DND-41 (cell line): Measurements from ENCODE around the gene ANAPC5.
A peak's percentile ranks its signal among the peaks of the same experiment; 100 is the strongest.

Source experiments
- ATAC-seq: fragments of 200-7000 bp; cut with Tn5 transposase; 3 replicates; pipeline ENCODE4 v1.9.1; 2021; ENCODE audit warnings: low read depth; ENCODE audit not compliant: insufficient read depth
- DNase-seq: peaks from one replicate; pipeline ENCODE4 v3.0.0-alpha.2; 2020
- H2AFZ ChIP-seq: 2 replicates; pipeline ENCODE4 v1.6.0; 2012; ENCODE audit warnings: low read depth, low read length
- H3K27ac ChIP-seq: 2 replicates; pipeline ENCODE4 v1.5.1; 2012; ENCODE audit warnings: low read length, inconsistent platforms
- H3K27me3 ChIP-seq: fragments of 200-600 bp; sonication (generic); 2 replicates; pipeline ENCODE4 v1.6.0; 2012; ENCODE audit warnings: low read length, mild to moderate bottlenecking, inconsistent platforms; ENCODE audit not compliant: insufficient read depth, poor library complexity
- H3K36me3 ChIP-seq: 2 replicates; pipeline ENCODE4 v1.5.1; 2012; ENCODE audit warnings: low read length, inconsistent platforms; ENCODE audit not compliant: insufficient read depth
- H3K4me1 ChIP-seq: 2 replicates; pipeline ENCODE4 v1.5.1; 2012; ENCODE audit warnings: mild to moderate bottlenecking, low read length; ENCODE audit not compliant: insufficient read depth
- H3K4me2 ChIP-seq: 2 replicates; pipeline ENCODE4 v1.6.0; 2012; ENCODE audit warnings: mild to moderate bottlenecking, moderate library complexity, low read length, inconsistent platforms; ENCODE audit not compliant: insufficient read depth
- H3K4me3 ChIP-seq, 2 experiments: fragments of 200-600 bp in 1 of 2; shearing (Covaris generic) in 1 of 2; 2 replicates each; pipeline ENCODE4 v1.5.1; 2012 to 2016; ENCODE audit warnings: inconsistent platforms in 2 of 2, low read length in 2 of 2, mild to moderate bottlenecking in 2 of 2, low read depth in 1 of 2, moderate library complexity in 1 of 2
- H3K79me2 ChIP-seq: 2 replicates; pipeline ENCODE4 v1.6.0; 2012; ENCODE audit warnings: low read length, inconsistent platforms; ENCODE audit not compliant: insufficient read depth
- H3K9ac ChIP-seq: 2 replicates; pipeline ENCODE4 v1.6.0; 2012; ENCODE audit warnings: low read depth, mild to moderate bottlenecking, inconsistent platforms, low read length, moderate library complexity
- H3K9me3 ChIP-seq: 2 replicates; pipeline ENCODE4 v1.5.1; 2012; ENCODE audit warnings: low read length, moderate library complexity, mild to moderate bottlenecking, inconsistent platforms; ENCODE audit not compliant: insufficient read depth, severe bottlenecking
- H4K20me1 ChIP-seq: 2 replicates; pipeline ENCODE4 v1.6.0; 2012; ENCODE audit warnings: low read length; ENCODE audit not compliant: insufficient read depth
- CTCF ChIP-seq: IDR thresholded peaks from 2 replicates; pipeline ENCODE4 v1.5.1; 2012; ENCODE audit warnings: borderline replicate concordance, low read length, moderate library complexity, mild to moderate bottlenecking; ENCODE audit not compliant: poor library complexity, severe bottlenecking; ENCODE audit errors: extremely low read depth
- EZH2 ChIP-seq: IDR thresholded peaks from 3 replicates; pipeline ENCODE4 v1.6.1; 2012; ENCODE audit warnings: borderline replicate concordance, low read depth, mild to moderate bottlenecking, moderate library complexity, low read length, inconsistent platforms; ENCODE audit not compliant: severe bottlenecking

Gene ANAPC5

GRCh38 chr12:121297435-121297991, 54.7 kb downstream of the ANAPC5 start:
- TF ChIP-seq EZH2 (no peak), CTCF (no peak)
- no peaks in the 10 kb centered on the region for H3K9me3 ChIP-seq
- no peaks in the 10 kb centered on the region for H3K27me3 ChIP-seq
- no peak for DNase-seq
- H3K9ac ChIP-seq, result peak overlapping the region; percentile 84
- H3K4me2 ChIP-seq, result peak overlapping the region; percentile 94
- H3K4me1 ChIP-seq, result peaks cover 28% of the 10 kb centered on the region
- peaks cover 14% of the 10 kb centered on the region for H4K20me1 ChIP-seq
- H3K79me2 ChIP-seq, result peaks cover 33% of the 10 kb centered on the region
- H3K36me3 ChIP-seq, result peaks cover 4% of the 10 kb centered on the region
- H3K4me3 ChIP-seq, result peak overlapping the region; percentile 50 to 87
- no peak for ATAC-seq
- H3K27ac ChIP-seq, result peak overlapping the region; percentile 76
- peak overlapping the region; percentile 92 for H2AFZ ChIP-seq

- H3K9me3 ChIP-seq, result no peaks in the 10 kb centered on the region
- TF ChIP-seq EZH2, result no peak
- peak; percentile 33 for TF ChIP-seq CTCF
- H3K79me2 ChIP-seq, result peaks cover 36% of the 10 kb centered on the region
- H3K36me3 ChIP-seq, result peaks cover 6% of the 10 kb centered on the region
- H4K20me1 ChIP-seq, result peaks cover 14% of the 10 kb centered on the region
- peak within 1 kb of the TSS; percentile 84 for H3K9ac ChIP-seq
- peak within 1 kb of the TSS; percentile 76 for H3K27ac ChIP-seq
- ATAC-seq (peak; percentile 82), DNase-seq (peak; percentile 92)
- peak within 1 kb of the TSS; percentile 100 for H3K4me2 ChIP-seq
- peak within 1 kb of the TSS; percentile 62 to 87 for H3K4me3 ChIP-seq
- peak within 1 kb of the TSS; percentile 92 for H2AFZ ChIP-seq
- no peaks in the 10 kb centered on the region for H3K27me3 ChIP-seq
- peaks cover 28% of the 10 kb centered on the region for H3K4me1 ChIP-seq
Observed at GRCh38 chr12:121296618-121297434, 55.4 kb downstream of the ANAPC5 start, which contains the start of gene CAMKK2. CAMKK2 (minus strand) TSS chr12:121296709; CDS start chr12:121274526, 22,183 bp downstream.

GRCh38 chr12:121295746-121296617, 56.2 kb downstream of the ANAPC5 start:
- no peak for TF ChIP-seq EZH2
- no peak for TF ChIP-seq CTCF
- H3K4me1 ChIP-seq, result peaks cover 28% of the 10 kb centered on the region
- peak overlapping the region; percentile 56 for H3K27ac ChIP-seq
- H4K20me1 ChIP-seq, result peaks cover 14% of the 10 kb centered on the region
- no peaks in the 10 kb centered on the region for H3K9me3 ChIP-seq
- peaks cover 10% of the 10 kb centered on the region for H3K36me3 ChIP-seq
- H3K4me3 ChIP-seq, result peak overlapping the region; percentile 62 to 87; a peak in 3 of 4 replicates
- DNase-seq, result peak; percentile 29
- peak; percentile 21 for ATAC-seq
- H3K9ac ChIP-seq, result peak overlapping the region; percentile 84
- peak overlapping the region; percentile 75 for H2AFZ ChIP-seq
- peaks cover 42% of the 10 kb centered on the region for H3K79me2 ChIP-seq
- H3K4me2 ChIP-seq, result peak overlapping the region; percentile 100
- no peaks in the 10 kb centered on the region for H3K27me3 ChIP-seq
